ENCODE data around the gene TFDP3.

Gene TFDP3, protein sequence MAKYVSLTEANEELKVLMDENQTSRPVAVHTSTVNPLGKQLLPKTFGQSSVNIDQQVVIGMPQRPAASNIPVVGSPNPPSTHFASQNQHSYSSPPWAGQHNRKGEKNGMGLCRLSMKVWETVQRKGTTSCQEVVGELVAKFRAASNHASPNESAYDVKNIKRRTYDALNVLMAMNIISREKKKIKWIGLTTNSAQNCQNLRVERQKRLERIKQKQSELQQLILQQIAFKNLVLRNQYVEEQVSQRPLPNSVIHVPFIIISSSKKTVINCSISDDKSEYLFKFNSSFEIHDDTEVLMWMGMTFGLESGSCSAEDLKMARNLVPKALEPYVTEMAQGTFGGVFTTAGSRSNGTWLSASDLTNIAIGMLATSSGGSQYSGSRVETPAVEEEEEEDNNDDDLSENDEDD

DNA sequence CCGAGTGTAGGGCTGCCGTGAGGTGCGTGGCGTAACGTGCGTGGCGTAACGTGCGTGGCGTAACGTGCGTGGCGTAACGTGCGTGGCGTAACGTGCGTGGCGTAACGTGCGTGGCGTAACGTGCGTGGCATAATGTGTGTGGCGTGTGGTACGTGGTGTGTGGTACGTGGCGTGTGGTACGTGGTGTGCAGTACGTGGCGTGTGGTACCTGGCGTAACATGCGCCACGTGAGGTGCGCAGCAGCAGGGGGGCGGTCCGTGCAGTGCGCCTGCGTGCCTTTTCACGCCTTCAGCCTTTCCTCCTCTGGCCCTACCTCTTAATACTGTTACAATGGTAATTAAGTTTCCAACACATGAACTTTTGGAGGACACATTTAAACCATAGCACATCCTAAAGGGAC is at the start of gene TFDP3:
TSS of gene TFDP3 (minus strand) at position 26 of the 400 bp plus-strand sequence. CDS start 95 bp downstream, outside the sequence.
- DNase-seq (ENCODE audit: low spot score), result no peak

DNA sequence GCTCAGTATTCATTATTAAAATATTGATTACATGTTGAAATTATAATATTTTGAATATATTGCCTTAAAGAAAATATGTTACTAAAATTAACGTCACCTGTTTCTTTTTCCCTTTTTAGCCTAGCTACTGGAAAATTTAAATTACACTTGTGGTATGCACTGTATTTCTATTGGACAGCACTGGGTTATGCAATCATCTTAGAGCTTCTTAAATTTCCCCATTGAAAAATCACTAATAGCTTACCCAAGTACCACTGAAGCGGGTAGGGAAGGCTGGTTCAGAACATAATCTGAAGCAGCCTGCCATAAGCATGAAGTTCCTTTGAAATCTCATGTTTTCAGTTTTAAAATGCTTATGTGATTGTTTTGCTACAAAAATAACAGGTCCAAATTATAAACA is 49.5 kb upstream of the TFDP3 start:
- DNase-seq (ENCODE audit: low spot score), result no peak

DNA sequence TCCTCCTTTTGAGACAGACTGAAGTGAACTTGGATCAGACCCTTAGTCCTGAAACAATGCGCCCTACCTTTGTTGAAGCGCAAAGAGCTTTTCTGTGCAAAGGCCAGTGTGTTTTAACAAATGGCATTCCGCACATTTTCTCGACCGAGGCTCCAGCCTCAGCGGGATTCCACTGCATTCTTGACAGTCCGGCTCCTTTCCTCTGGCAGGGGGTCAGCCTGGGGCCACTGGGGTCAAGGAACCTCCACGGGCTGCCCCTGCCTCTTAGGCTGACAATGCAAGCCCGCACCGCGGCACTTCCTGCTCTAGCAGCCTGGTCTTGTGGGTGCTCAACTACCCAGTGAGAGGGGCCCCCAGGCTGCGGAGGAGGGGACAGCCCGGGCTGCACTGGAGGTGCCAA is 47.2 kb upstream of the TFDP3 start:
- no peak for DNase-seq (ENCODE audit: low spot score)

DNA sequence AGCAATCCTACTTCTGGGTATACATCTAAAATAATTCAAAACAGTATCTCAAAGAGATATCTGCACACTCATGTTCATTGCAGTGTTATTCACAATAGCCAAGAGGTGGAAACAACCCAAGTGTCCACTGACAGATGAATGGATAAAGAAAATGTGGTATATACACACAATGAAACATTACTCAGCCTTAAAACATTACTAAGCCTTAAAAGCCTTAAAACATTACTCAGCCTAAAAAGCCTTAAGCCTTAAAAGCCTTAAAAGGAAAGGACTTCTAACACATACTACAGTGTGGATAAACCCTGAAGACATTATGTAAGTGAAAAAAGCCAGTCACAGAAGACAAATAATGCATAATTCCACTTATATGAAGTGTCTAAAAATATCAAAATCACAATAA is 40.3 kb upstream of the TFDP3 start:
- no peak for DNase-seq (ENCODE audit: low spot score)

DNA sequence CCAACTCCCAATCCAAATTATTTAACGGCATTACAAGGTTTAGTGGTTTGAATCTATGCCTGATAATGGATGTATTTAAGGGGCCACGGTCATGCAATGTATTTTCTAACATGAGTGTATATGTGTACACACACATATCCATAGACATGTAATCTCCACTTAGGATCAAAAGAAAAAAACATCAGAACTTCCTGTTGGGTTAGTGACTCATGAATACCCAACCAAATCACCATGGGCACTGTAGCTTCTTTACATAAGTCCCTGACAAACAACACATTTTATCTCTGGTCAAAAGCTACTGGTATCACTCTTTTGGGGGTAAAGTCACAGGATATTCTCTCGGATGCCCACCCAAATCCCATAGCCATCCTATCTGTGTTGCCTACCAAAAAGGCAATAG is 36.5 kb upstream of the TFDP3 start:
- DNase-seq (ENCODE audit: low spot score), result no peak

DNA sequence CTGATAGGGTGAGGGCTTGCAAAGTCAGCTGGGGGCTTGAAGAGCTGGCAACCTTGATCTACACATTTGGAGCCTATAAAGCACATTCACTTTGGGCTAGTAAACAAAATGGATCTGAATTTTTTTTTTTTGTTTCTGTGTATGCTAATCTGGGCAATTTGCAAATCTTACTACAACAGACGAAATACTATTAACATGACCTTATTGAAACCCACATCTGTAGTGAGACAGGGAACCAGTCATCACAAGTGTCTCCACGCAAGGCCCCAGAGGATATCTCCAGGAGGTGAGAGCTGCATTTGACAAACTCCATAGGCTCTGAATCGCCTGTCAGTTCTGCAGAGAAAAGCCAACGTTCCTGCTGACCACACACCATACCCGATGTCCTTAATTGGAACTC is 33.0 kb upstream of the TFDP3 start:
- no peak for DNase-seq (ENCODE audit: low spot score)

DNA sequence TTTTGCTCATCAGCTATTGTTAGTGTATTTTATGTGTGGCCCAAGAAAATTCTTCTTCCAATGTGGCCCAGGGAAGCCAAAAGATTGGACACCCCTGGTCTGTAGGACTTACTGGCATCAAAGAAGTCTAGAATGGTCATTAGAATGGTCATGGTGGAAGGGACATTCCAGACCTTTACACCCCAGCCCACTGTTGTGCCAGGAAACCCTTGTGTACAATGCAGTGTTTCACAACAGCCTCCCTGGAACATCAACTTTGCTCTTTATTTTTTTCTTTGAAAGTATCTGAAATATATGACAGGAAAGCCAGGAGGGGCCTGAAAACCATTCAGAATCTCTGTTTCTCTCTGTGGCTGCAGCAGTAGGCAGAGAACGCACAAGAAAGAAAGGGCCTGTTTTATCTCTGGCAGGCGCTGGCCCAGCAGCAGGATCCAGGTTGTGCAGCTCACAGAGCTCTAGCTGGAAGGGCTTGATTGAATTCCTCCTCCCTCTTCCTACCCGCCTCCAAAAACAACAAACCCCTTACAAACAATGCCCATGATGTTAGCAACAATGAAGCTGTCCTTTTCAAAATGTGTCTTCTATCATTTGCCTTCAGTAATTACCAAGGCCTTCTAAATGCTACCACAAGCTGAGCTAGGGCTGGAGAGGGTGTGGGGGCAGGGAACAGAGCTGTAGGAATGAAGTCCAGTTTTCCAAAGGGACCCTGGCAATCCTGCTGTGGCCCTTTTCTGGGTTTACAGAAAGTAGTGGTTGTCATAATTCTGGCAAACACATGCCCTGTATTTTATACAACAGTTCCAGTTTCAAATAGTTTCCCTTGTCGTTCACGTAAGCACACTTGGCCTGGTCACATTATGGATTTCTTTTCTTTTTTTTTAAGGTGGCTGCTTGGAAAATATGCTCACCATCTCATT is 32.3 kb upstream of the TFDP3 start:
- DNase-seq (ENCODE audit: low spot score), result no peak

DNA sequence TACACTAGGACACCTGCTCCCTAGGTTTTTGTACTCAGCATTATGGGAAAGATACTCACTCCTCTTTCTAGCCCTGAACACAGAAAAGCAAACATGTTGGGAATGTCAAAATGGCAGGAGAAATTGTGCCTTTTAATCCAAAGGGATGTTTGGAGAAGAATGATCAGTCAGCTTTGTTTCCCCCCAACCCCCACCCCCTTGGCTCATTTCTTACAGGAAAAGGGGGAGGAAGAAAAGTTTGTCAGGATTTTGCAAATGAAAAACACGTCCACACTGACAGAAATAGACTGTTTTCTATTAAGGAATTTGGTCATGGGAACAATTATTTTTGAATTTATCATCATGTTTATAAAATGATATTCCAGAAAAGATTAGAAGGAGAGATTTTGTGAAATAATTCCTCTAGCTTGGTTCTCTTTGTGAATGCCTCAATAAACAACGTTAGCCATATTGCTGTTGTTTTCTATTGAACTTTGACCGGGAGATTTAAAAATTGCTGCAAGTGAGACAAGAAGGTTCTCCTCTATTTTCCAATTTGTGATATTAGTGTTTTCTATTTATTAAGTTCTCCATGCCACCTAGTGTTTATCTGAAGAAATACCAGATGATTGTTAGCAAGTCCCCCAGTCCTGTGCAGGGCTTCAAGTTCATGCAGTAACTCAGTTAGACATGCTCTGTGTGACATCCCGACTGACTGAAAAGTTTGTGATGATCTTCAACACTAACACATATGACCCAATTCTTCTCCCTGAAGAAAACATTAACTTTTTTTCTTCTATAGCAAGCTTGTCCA is 31.3 kb upstream of the TFDP3 start:
- DNase-seq (ENCODE audit: low spot score), result no peak

DNA sequence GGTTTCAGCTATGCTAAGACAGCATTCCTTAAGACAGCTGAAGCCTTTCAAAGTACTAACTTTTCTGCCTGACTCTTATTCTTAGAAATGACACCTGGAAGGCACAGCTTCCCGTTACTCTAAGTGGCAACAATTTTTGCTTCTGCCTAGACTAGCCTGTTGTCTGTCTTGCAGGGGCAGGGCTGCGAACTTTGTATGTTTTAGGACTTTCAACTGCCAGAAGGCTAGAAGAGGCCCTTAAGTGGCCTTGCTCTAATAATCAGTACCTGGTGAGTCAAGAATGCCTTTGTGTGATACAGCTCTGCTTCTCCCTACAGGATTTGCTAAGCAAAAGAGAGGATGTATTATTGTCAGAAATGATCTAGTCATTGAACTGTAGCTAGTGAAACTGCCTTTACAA is 30.0 kb upstream of the TFDP3 start:
- DNase-seq (ENCODE audit: low spot score), result no peak

DNA sequence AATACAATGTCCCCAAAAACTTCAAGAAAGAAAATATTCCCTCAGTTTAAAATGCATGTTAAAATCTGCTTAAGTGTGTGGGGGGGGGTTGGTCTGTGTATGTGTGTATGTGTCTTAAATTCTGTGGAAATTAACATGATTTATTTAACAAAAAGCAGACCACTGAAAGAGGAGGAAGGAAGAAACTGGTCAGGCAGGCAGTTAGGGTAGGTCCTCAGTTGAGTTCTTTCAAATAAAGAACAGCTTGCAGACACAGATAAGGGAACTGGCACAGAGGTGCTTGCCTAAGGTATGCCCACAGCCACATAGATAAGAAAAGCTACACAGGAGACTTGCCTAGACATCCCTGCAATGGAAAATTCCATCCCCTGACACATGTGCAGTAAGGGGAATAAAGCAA is 28.8 kb upstream of the TFDP3 start:
- no peak for DNase-seq (ENCODE audit: low spot score)

DNA sequence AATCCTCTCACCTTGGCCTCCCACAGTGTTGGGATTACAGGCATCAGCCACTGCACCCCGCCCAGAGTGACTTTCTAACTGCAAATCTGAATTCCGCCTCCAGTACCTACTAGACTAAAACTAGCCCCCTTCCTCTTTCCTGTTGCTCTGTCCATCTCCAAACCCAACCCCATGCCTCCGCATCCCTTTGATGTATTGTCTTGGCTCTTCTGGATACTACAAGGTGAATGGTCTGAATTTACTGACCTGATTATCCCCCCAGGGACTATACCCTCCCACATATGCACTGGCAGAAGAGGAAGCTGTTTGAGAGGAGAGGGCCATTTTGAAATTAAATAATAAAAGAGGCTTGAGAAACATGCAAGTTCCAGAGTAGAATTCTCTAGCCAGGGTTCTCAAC is 17.7 kb upstream of the TFDP3 start:
- no peak for DNase-seq (ENCODE audit: low spot score)

DNA sequence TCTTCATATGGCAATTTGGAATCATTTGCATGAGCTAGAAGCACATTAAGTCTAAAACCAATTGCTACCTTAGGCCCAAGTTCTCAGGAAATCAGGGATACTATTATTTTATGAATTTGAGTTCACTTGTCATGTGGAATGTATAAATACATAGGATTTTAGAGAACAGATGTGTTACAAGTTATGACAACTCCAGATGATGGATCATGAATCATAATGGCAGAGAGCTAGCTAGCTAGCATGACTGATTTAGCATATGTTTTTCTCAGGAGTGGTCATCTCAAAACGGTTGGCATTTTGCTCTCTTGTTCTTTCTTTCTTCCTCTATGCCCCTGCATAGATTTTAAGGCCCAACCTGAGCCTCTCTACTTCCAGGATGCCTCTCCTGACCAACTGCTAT is 14.2 kb upstream of the TFDP3 start:
- DNase-seq (ENCODE audit: low spot score), result no peak

DNA sequence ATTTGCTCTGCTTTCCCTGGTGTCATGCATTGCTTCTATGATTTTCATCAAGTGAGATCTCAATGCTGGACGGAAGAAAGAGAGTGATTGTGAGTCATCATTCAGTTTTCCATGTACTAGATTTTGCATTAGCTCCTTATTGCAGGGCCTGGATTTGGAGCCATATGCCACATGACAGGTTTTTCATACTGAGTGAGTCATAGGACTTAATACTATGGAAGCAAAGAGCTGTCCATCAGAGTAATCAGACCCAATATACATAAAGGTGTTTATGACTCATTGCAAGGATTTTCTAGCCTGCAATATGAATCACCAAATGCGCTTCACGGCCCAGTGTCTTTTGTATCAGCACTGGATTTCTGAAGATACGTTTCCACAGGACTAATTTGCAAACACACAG is 11.2 kb upstream of the TFDP3 start:
- DNase-seq (ENCODE audit: low spot score), result no peak

DNA sequence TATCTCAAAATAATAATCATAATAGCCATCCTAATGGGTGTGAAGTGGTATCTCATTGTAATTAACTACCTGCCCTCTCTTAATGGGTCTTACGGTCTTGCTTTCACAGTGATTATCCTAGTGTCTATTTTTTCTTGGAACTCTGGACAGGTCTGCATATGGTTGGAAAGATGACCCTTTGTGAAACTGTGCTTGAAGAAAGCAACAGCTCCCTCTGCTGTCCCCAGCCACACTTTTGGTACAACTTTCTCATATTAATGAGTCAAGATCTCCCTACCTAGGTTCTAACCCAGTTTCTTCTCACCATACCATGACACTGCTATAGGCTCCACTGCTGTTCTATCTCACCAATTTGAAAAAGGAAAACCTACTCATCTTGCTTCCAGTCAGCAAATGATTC is 2.4 kb downstream of the TFDP3 start:
- no peak for DNase-seq (ENCODE audit: low spot score)

DNA sequence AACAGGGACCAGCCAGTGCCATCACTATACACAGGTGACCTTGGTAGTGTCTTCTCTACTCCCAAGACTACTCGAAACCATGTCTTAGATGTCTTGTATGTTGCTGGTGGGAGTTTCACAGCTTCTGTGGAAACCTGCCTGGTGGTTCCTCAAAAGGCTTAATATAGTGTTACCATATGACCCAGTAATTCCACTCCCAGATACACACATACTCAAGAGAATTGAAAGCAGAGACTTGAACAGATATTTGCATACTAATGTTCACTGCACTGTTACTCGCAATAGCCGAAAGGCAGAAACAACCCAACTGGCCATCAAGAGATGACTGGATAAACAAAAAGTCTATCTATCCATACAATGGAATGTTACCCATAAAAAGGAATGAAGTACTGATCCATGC is 3.1 kb downstream of the TFDP3 start:
- no peak for DNase-seq (ENCODE audit: low spot score)

DNA sequence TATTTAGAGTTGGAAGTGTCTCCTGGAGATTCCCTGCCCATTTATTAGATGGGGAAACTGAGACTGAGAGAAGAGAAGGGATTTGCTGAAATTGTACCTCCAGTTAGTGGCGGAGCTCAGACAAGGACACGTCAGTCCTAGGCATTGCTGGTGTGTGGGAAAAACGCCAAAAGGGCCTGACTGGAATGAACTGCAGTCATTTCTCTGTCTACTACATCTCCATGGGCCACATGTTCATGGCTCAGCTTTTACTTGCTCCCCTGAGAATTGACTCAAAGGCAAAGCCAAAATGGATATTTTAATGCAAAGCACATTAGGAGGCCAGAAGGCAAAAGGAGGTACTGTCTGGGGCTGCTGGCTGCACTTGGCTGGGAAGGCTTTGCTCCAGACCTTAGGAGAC is 3.9 kb downstream of the TFDP3 start:
- DNase-seq (ENCODE audit: low spot score), result no peak

DNA sequence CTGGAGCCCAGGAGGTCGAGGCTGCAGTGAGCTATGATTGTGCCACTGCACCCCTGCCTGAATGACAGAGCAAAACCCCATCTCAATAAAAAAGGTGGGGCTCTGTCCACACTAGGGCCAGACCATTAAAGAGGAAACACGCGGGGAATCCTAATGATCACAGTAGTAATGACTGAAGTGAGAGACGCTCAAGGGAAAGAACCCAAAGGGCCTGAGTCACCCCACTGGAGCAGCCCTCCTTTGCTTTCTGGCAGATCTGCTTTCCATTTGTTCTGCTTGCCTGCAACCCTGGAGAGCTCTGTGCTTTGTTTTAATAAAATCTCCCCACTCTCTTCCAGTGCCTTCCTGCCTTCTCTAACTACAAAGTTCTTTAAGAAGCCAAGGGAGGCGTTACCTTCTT is 5.0 kb downstream of the TFDP3 start:
- DNase-seq (ENCODE audit: low spot score), result no peak

DNA sequence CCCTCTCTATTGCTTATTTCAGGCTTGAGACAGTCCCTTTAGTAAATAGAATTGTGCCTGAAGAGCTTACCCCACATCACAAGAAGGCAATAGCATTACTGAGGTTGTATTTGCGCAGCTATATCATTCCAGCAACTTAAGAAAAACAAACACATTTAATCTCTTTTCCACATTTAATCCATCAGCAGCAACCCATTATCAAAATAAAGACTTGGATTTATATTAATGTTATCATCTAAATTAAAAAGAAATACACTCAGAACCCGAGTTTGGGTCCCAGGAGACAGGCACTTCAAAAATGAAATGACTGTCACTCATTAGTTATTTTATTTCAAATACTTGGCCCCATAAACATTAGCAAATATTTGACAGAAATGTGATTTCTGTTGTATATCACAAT is 10.4 kb downstream of the TFDP3 start:
- no peak for DNase-seq (ENCODE audit: low spot score)

DNA sequence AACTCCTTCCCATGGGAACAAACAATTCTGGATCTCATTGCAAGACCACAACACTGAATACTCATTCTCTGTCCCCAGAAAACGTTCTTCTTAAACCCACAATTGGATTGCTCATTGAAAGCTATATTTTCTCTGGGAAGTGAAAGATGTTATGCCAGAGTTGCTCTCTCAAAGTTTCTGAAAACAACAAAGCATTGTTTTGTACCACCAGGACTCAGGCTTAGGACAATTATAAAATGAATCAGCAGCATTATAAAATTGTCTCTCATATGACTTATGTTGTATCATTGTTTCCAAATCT is 26.5 kb downstream of the TFDP3 start:
- no peak for DNase-seq (ENCODE audit: low spot score)

DNA sequence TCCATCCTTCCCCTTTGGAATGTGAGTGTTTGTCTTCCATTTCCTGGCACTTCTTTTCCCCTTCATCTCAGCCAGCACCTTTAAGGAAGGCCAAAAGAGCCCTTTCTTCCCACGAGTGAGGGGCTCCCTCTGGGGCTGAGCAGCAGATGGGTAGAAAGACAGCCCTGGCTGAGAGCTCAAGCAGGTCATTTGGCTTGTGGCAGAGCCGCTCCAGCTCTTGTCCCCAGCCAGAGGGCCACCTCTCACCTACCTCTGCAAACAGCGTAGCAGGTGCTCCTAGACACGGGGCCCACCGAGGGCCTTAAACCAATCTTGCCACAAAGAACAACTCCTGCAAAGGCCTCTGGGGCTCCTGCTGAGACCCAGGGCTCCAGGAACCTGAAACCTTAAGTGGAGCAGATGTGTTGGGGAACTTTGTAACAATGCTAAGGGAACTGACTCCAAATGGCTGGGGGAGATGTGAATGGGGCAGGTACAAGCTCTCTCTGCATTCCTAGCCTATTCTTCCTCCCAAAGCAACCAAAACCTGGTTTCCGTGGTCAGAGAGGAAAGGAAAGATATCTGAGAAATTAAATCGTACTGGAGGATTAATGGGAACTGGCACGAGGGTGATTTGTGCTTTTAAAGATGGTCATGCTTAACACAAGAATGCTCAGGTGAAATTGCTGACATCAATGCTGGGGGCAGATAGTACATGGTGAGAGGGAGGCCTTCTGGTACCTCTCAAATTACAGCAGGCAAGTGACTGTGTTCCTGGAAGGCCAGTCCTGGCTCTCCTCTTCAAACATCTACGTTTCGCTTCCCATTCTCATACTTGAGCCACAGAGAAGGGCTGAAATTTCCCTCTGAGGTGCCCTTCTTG is 27.0 kb downstream of the TFDP3 start:
- no peak for DNase-seq (ENCODE audit: low spot score)

DNA sequence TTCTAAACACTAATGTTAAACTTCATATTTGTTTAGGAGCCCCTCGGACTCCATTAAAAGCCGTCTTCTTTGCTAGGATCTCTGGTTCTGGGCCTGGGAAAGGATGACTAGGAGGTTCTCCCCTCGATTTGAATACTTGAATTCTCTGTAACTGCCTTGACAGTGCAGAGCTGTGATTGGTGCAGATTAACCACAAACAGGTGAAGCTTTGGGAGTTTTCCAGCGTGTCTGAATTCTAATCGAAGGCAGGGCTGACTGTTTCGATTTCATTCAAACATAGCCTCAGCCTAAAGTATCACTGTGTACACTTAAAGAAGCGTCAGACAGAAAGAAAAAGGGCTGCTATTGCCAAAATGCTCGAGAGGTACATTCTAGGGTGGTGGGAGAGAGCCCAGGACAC is 29.0 kb downstream of the TFDP3 start:
- no peak for DNase-seq (ENCODE audit: low spot score)

DNA sequence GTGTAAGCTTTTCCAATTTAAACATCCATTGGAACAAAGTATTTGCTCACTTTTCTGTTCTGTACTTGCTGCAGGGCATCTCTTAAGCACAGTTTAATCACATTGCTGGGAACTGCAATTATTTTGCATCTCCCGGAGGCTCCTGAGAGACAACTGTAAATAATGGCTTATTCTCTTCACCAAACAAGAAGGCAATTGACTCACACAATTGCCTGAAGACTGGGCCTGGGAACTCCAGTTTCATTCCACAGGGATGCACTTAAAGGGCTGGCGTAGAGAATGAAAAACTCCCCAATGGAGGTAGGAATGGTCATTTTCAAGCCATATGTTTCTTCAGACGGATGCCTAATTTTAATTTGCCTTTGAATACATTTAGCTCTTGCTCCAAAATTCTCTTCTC is 29.5 kb downstream of the TFDP3 start:
- no peak for DNase-seq (ENCODE audit: low spot score)
